DND-41 (cell line): ENCODE results near the gene CYP19A1.

Experiments used
- ATAC-seq: fragments of 200-7000 bp; cut with Tn5 transposase; 3 replicates; pipeline ENCODE4 v1.9.1; 2021; ENCODE audit warnings: low read depth; ENCODE audit not compliant: insufficient read depth
- DNase-seq: peaks from one replicate; pipeline ENCODE4 v3.0.0-alpha.2; 2020
- H2AFZ ChIP-seq: 2 replicates; pipeline ENCODE4 v1.6.0; 2012; ENCODE audit warnings: low read depth, low read length
- H3K27ac ChIP-seq: 2 replicates; pipeline ENCODE4 v1.5.1; 2012; ENCODE audit warnings: low read length, inconsistent platforms
- H3K27me3 ChIP-seq: fragments of 200-600 bp; sonication (generic); 2 replicates; pipeline ENCODE4 v1.6.0; 2012; ENCODE audit warnings: low read length, mild to moderate bottlenecking, inconsistent platforms; ENCODE audit not compliant: insufficient read depth, poor library complexity
- H3K36me3 ChIP-seq: 2 replicates; pipeline ENCODE4 v1.5.1; 2012; ENCODE audit warnings: low read length, inconsistent platforms; ENCODE audit not compliant: insufficient read depth
- H3K4me1 ChIP-seq: 2 replicates; pipeline ENCODE4 v1.5.1; 2012; ENCODE audit warnings: mild to moderate bottlenecking, low read length; ENCODE audit not compliant: insufficient read depth
- H3K4me2 ChIP-seq: 2 replicates; pipeline ENCODE4 v1.6.0; 2012; ENCODE audit warnings: mild to moderate bottlenecking, moderate library complexity, low read length, inconsistent platforms; ENCODE audit not compliant: insufficient read depth
- H3K4me3 ChIP-seq, 2 experiments: fragments of 200-600 bp in 1 of 2; shearing (Covaris generic) in 1 of 2; 2 replicates each; pipeline ENCODE4 v1.5.1; 2012 to 2016; ENCODE audit warnings: inconsistent platforms in 2 of 2, low read length in 2 of 2, mild to moderate bottlenecking in 2 of 2, low read depth in 1 of 2, moderate library complexity in 1 of 2
- H3K79me2 ChIP-seq: 2 replicates; pipeline ENCODE4 v1.6.0; 2012; ENCODE audit warnings: low read length, inconsistent platforms; ENCODE audit not compliant: insufficient read depth
- H3K9ac ChIP-seq: 2 replicates; pipeline ENCODE4 v1.6.0; 2012; ENCODE audit warnings: low read depth, mild to moderate bottlenecking, inconsistent platforms, low read length, moderate library complexity
- H3K9me3 ChIP-seq: 2 replicates; pipeline ENCODE4 v1.5.1; 2012; ENCODE audit warnings: low read length, moderate library complexity, mild to moderate bottlenecking, inconsistent platforms; ENCODE audit not compliant: insufficient read depth, severe bottlenecking
- H4K20me1 ChIP-seq: 2 replicates; pipeline ENCODE4 v1.6.0; 2012; ENCODE audit warnings: low read length; ENCODE audit not compliant: insufficient read depth
- CTCF ChIP-seq: IDR thresholded peaks from 2 replicates; pipeline ENCODE4 v1.5.1; 2012; ENCODE audit warnings: borderline replicate concordance, low read length, moderate library complexity, mild to moderate bottlenecking; ENCODE audit not compliant: poor library complexity, severe bottlenecking; ENCODE audit errors: extremely low read depth
- EZH2 ChIP-seq: IDR thresholded peaks from 3 replicates; pipeline ENCODE4 v1.6.1; 2012; ENCODE audit warnings: borderline replicate concordance, low read depth, mild to moderate bottlenecking, moderate library complexity, low read length, inconsistent platforms; ENCODE audit not compliant: severe bottlenecking

The CYP19A1 gene

GRCh38 chr15:51288143-51289065, 50.0 kb downstream of the CYP19A1 start:
- no peaks in the 10 kb centered on the region for H3K36me3 ChIP-seq
- H3K4me2 ChIP-seq: no peak overlapping the region
- DNase-seq (no peak), ATAC-seq (no peak)
- no peak overlapping the region for H3K27ac ChIP-seq
- H3K27me3 ChIP-seq: no peaks in the 10 kb centered on the region
- H4K20me1 ChIP-seq: no peaks in the 10 kb centered on the region
- H2AFZ ChIP-seq: no peak overlapping the region
- H3K9ac ChIP-seq: no peak overlapping the region
- TF ChIP-seq EZH2 (no peak), CTCF (no peak)
- no peak overlapping the region for H3K4me3 ChIP-seq
- peaks cover 14% of the 10 kb centered on the region for H3K4me1 ChIP-seq
- no peaks in the 10 kb centered on the region for H3K9me3 ChIP-seq
- H3K79me2 ChIP-seq: no peaks in the 10 kb centered on the region

GRCh38 chr15:51286816-51287215, 51.6 kb downstream of the CYP19A1 start:
- Histone ChIP-seq H4K20me1 (no peaks in the 10 kb centered on the region), H3K27me3 (no peaks in the 10 kb centered on the region), H3K27ac (no peak overlapping the region), H3K36me3 (no peaks in the 10 kb centered on the region), H3K4me1 (peaks cover 14% of the 10 kb centered on the region), H3K9ac (no peak overlapping the region), H3K79me2 (no peaks in the 10 kb centered on the region), H3K9me3 (no peaks in the 10 kb centered on the region), H3K4me3 (no peak overlapping the region), H3K4me2 (no peak overlapping the region), H2AFZ (no peak overlapping the region)
- TF ChIP-seq CTCF (no peak), EZH2 (no peak)
- no peak for ATAC-seq
- DNase-seq: no peak

GRCh38 chr15:51285399-51285798, 53.0 kb downstream of the CYP19A1 start:
- Histone ChIP-seq H3K4me2 (no peak overlapping the region), H3K79me2 (no peaks in the 10 kb centered on the region), H3K36me3 (no peaks in the 10 kb centered on the region), H3K27ac (no peak overlapping the region), H4K20me1 (no peaks in the 10 kb centered on the region), H2AFZ (no peak overlapping the region), H3K9ac (no peak overlapping the region), H3K4me3 (no peak overlapping the region), H3K9me3 (no peaks in the 10 kb centered on the region), H3K27me3 (no peaks in the 10 kb centered on the region), H3K4me1 (peaks cover 14% of the 10 kb centered on the region)
- TF ChIP-seq CTCF (no peak), EZH2 (no peak)
- ATAC-seq (no peak), DNase-seq (no peak)
